ENCODE data around the gene BPIFB6. TPM values are rescaled to one million over a fixed set of nuclear protein-coding genes. Genes with fewer than 3 reads are reported as not detected.
A peak's percentile ranks its signal among the peaks of the same experiment; 100 is the strongest.

The BPIFB6 gene
- total RNA-seq, 1 donor from 2014 or later = not detected

- H3K36me3 ChIP-seq (ENCODE audit: control insufficient read depth, insufficient read depth, low read length) = no peaks in the 10 kb centered on the region
- no peaks in the 10 kb centered on the region for H3K27me3 ChIP-seq (ENCODE audit: control insufficient read depth, insufficient read depth, low read length)
- FAIRE-seq (peak; percentile 40), DNase-seq (ENCODE audit: low read depth) (no peak)
- no peak overlapping the region for H3K4me3 ChIP-seq (ENCODE audit: low read depth, low read length)
- TF ChIP-seq CTCF (IDR thresholded peaks at IDR 0.05; ENCODE audit: insufficient read depth, low read length, severe bottlenecking) = no peak
These were observed 33.3 kb downstream of the BPIFB6 start for GRCh38 chr20:33064572-33065287.

GRCh38 chr20:33065785-33066184 is 34.3 kb downstream of the BPIFB6 start:
- DNase-seq (ENCODE audit: low read depth) = peak; percentile 83
- H3K36me3 ChIP-seq (ENCODE audit: control insufficient read depth, insufficient read depth, low read length) = no peaks in the 10 kb centered on the region
- peak; percentile 72 for FAIRE-seq
- no peaks in the 10 kb centered on the region for H3K27me3 ChIP-seq (ENCODE audit: control insufficient read depth, insufficient read depth, low read length)
- no peak for TF ChIP-seq CTCF (IDR thresholded peaks at IDR 0.05; ENCODE audit: insufficient read depth, low read length, severe bottlenecking)
- H3K4me3 ChIP-seq (ENCODE audit: low read depth, low read length) = no peak overlapping the region

- H3K36me3 ChIP-seq (ENCODE audit: control insufficient read depth, insufficient read depth, low read length) = no peaks in the 10 kb centered on the region
- no peak for TF ChIP-seq CTCF (IDR thresholded peaks at IDR 0.05; ENCODE audit: insufficient read depth, low read length, severe bottlenecking)
- no peaks in the 10 kb centered on the region for H3K27me3 ChIP-seq (ENCODE audit: control insufficient read depth, insufficient read depth, low read length)
- no peak overlapping the region for H3K4me3 ChIP-seq (ENCODE audit: low read depth, low read length)
- DNase-seq (ENCODE audit: low read depth) (no peak), FAIRE-seq (peak; percentile 60)
These were observed 36.4 kb downstream of the BPIFB6 start for GRCh38 chr20:33067806-33068205.

- FAIRE-seq = no peak
- peaks cover under 1% of the 10 kb centered on the region for H3K27me3 ChIP-seq (ENCODE audit: control insufficient read depth, insufficient read depth, low read length)
- TF ChIP-seq CTCF (IDR thresholded peaks at IDR 0.05; ENCODE audit: insufficient read depth, low read length, severe bottlenecking) = no peak
- no peak for DNase-seq (ENCODE audit: low read depth)
- no peak overlapping the region for H3K4me3 ChIP-seq (ENCODE audit: low read depth, low read length)
- H3K36me3 ChIP-seq (ENCODE audit: control insufficient read depth, insufficient read depth, low read length) = no peaks in the 10 kb centered on the region
These were observed 36.9 kb downstream of the BPIFB6 start for GRCh38 chr20:33068251-33068939.

GRCh38 chr20:33069673-33070072 is 38.2 kb downstream of the BPIFB6 start:
- DNase-seq (ENCODE audit: low read depth) (no peak), FAIRE-seq (no peak)
- no peak for TF ChIP-seq CTCF (IDR thresholded peaks at IDR 0.05; ENCODE audit: insufficient read depth, low read length, severe bottlenecking)
- Histone ChIP-seq H3K4me3 (ENCODE audit: low read depth, low read length) (no peak overlapping the region), H3K27me3 (ENCODE audit: control insufficient read depth, insufficient read depth, low read length) (peaks cover 1% of the 10 kb centered on the region), H3K36me3 (ENCODE audit: control insufficient read depth, insufficient read depth, low read length) (no peaks in the 10 kb centered on the region)
